IMR-90 (cell line): ENCODE results near the gene GNAS. TPM values are rescaled to one million over a fixed set of nuclear protein-coding genes. Genes with fewer than 3 reads are reported as not detected.

Source experiments
- ATAC-seq: fragments of 200-7000 bp; cut with Tn5 transposase; 2 replicates; pipeline ENCODE4 v1.9.1; 2020; ENCODE audit warnings: low read depth, mild to moderate bottlenecking, moderate library complexity
- BruUV-seq: library from RNA; stranded (reverse); fragments of 400-500 nt; replicated peaks from 2 replicates; lab custom pipeline; 2021; lab: Mats Ljungman, UMichigan
- CTCF ChIA-PET: fragments of 300-600 bp; formaldehyde crosslinking; extraction: SDS; loops from one replicate; lab custom pipeline; 2021; ENCODE audit warnings: antibody characterized with exemption; lab: Yijun Ruan, JAX
- POLR2A ChIA-PET: fragments of 300-600 bp; sonication (Branson Sonifier 250); formaldehyde crosslinking; loops from one replicate; lab custom pipeline; 2022; ENCODE audit warnings: antibody characterized with exemption; ENCODE audit not compliant: unreplicated experiment; lab: Charles Lee
- DNase-seq: peaks from one replicate; pipeline ENCODE4 v3.0.0; 2013
- H2AFZ ChIP-seq: replicated peaks from 2 replicates; pipeline ENCODE3; 2013; ENCODE audit warnings: low read length, mild to moderate bottlenecking; ENCODE audit not compliant: poor library complexity
- H2AK5ac ChIP-seq: 2 replicates; pipeline ENCODE4 v1.6.1; 2013; ENCODE audit warnings: low read depth, low read length, inconsistent platforms
- H2AK9ac ChIP-seq: replicated peaks from 2 replicates; pipeline ENCODE3; 2013; ENCODE audit warnings: mild to moderate bottlenecking, low read depth, low read length, moderate library complexity; ENCODE audit not compliant: poor library complexity
- H2BK120ac ChIP-seq: 2 replicates; pipeline ENCODE4 v1.6.1; 2013; ENCODE audit warnings: low read depth, low read length, inconsistent platforms
- H2BK15ac ChIP-seq: 3 replicates; pipeline ENCODE4 v1.6.1; 2013; ENCODE audit warnings: low read depth, low read length, inconsistent platforms
- H2BK20ac ChIP-seq: 2 replicates; pipeline ENCODE4 v1.6.1; 2013; ENCODE audit warnings: low read depth, mild to moderate bottlenecking, inconsistent platforms, low read length, moderate library complexity
- H2BK5ac ChIP-seq: 2 replicates; pipeline ENCODE4 v1.6.1; 2013; ENCODE audit warnings: mild to moderate bottlenecking, low read depth, low read length, inconsistent platforms; ENCODE audit not compliant: poor library complexity, severe bottlenecking
- H3K14ac ChIP-seq: replicated peaks from 2 replicates; pipeline ENCODE4 v1.6.1; 2013; ENCODE audit warnings: low read depth, low read length, inconsistent platforms
- H3K18ac ChIP-seq: 2 replicates; pipeline ENCODE4 v1.6.1; 2013; ENCODE audit warnings: low read depth, low read length, control low read depth
- H3K23ac ChIP-seq: 2 replicates; pipeline ENCODE4 v1.6.1; 2013; ENCODE audit warnings: low read depth, low read length, inconsistent platforms
- H3K27ac ChIP-seq: 2 replicates; pipeline ENCODE4 v1.5.1; 2013; ENCODE audit warnings: mild to moderate bottlenecking, control low read depth, low read length; ENCODE audit not compliant: insufficient read depth
- H3K27me3 ChIP-seq: 2 replicates; pipeline ENCODE4 v1.6.1; 2013; ENCODE audit warnings: low read length; ENCODE audit not compliant: control insufficient read depth, insufficient read depth
- H3K36me3 ChIP-seq: 2 replicates; pipeline ENCODE4 v1.6.1; 2013; ENCODE audit warnings: low read length, mixed read lengths; ENCODE audit not compliant: control insufficient read depth, insufficient read depth
- H3K4ac ChIP-seq: 2 replicates; pipeline ENCODE4 v1.6.1; 2013; ENCODE audit warnings: low read depth, low read length, inconsistent platforms
- H3K4me1 ChIP-seq: 2 replicates; pipeline ENCODE4 v1.6.1; 2013; ENCODE audit warnings: low read length, mixed read lengths; ENCODE audit not compliant: control insufficient read depth, insufficient read depth
- H3K4me2 ChIP-seq: 2 replicates; pipeline ENCODE4 v1.6.1; 2013; ENCODE audit warnings: low read depth, mild to moderate bottlenecking, control low read depth, low read length, moderate library complexity
- H3K4me3 ChIP-seq: 2 replicates; pipeline ENCODE4 v1.5.1; 2013; ENCODE audit warnings: low read depth, mild to moderate bottlenecking, control low read depth, low read length, moderate library complexity; ENCODE audit not compliant: insufficient read depth
- H3K56ac ChIP-seq: 2 replicates; pipeline ENCODE4 v1.6.1; 2013; ENCODE audit warnings: low read length, inconsistent platforms; ENCODE audit not compliant: insufficient read depth; ENCODE audit errors: extremely low read depth
- H3K79me1 ChIP-seq, 2 experiments: 2 replicates each; pipeline ENCODE4 v1.6.1; 2013; ENCODE audit warnings: low read length in 2 of 2, inconsistent platforms in 1 of 2, low read depth in 1 of 2
- H3K9ac ChIP-seq: 2 replicates; pipeline ENCODE4 v1.6.1; 2013; ENCODE audit warnings: low read depth, low read length, control low read depth
- H3K9me1 ChIP-seq: 2 replicates; pipeline ENCODE4 v1.6.1; 2013; ENCODE audit warnings: low read length, inconsistent platforms; ENCODE audit not compliant: insufficient read depth
- H3K9me3 ChIP-seq: 2 replicates; pipeline ENCODE4 v1.6.1; 2013; ENCODE audit warnings: low read length; ENCODE audit not compliant: control insufficient read depth, insufficient read depth
- H4K20me1 ChIP-seq: 2 replicates; pipeline ENCODE4 v1.6.1; 2013; ENCODE audit warnings: low read length, inconsistent platforms; ENCODE audit not compliant: insufficient read depth
- H4K5ac ChIP-seq: 2 replicates; pipeline ENCODE4 v1.6.1; 2013; ENCODE audit warnings: mild to moderate bottlenecking, low read depth, low read length, control low read depth
- H4K8ac ChIP-seq, 2 experiments: 2 replicates each; pipeline ENCODE4 v1.6.1; 2013; ENCODE audit warnings: low read depth in 2 of 2, low read length in 2 of 2, control low read depth in 1 of 2, inconsistent platforms in 1 of 2
- H4K91ac ChIP-seq: 2 replicates; pipeline ENCODE4 v1.6.1; 2013; ENCODE audit warnings: low read depth, low read length, inconsistent platforms; ENCODE audit not compliant: insufficient read depth
- BHLHE40 ChIP-seq: fragments of 150-350 bp; IDR thresholded peaks from 2 replicates; pipeline ENCODE4 v1.6.1; 2016; ENCODE audit warnings: mild to moderate bottlenecking, low read depth, low read length
- CEBPB ChIP-seq: IDR thresholded peaks from 2 replicates; pipeline ENCODE4 v1.6.1; 2012; ENCODE audit warnings: low read depth, low read length, improper control_type of control experiment
- CHD1 ChIP-seq: IDR thresholded peaks from 2 replicates; pipeline ENCODE4 v1.6.1; 2012; ENCODE audit warnings: low read depth, low read length, improper control_type of control experiment
- CTCF ChIP-seq: conservative IDR thresholded peaks from 2 replicates; pipeline ENCODE4 v1.5.1; 2012; ENCODE audit warnings: mild to moderate bottlenecking, low read depth, low read length, improper control_type of control experiment
- ELK1 ChIP-seq: fragments of 150-350 bp; IDR thresholded peaks from 2 replicates; pipeline ENCODE4 v1.6.1; 2016; ENCODE audit warnings: low read depth, mild to moderate bottlenecking, low read length, moderate library complexity, borderline replicate concordance
- MAFK ChIP-seq: IDR thresholded peaks from 2 replicates; pipeline ENCODE4 v1.6.1; 2012; ENCODE audit warnings: low read depth, low read length, improper control_type of control experiment
- MAZ ChIP-seq: IDR thresholded peaks from 2 replicates; pipeline ENCODE4 v1.6.1; 2012; ENCODE audit warnings: low read depth, mild to moderate bottlenecking, low read length, improper control_type of control experiment, moderate library complexity, borderline replicate concordance
- MXI1 ChIP-seq: IDR thresholded peaks from 2 replicates; pipeline ENCODE4 v1.6.1; 2012; ENCODE audit warnings: low read depth, mild to moderate bottlenecking, low read length, moderate library complexity, borderline replicate concordance
- RAD21 ChIP-seq: IDR thresholded peaks from 2 replicates; pipeline ENCODE4 v1.6.1; 2012; ENCODE audit warnings: low read length, improper control_type of control experiment
- RCOR1 ChIP-seq: IDR thresholded peaks from 2 replicates; pipeline ENCODE4 v1.6.1; 2012; ENCODE audit warnings: mild to moderate bottlenecking, low read length, improper control_type of control experiment; ENCODE audit not compliant: insufficient replicate concordance
- RFX5 ChIP-seq: IDR thresholded peaks from 2 replicates; pipeline ENCODE4 v1.8.0; 2012; ENCODE audit warnings: low read depth, mild to moderate bottlenecking, low read length, moderate library complexity
- SMC3 ChIP-seq: fragments of 150-350 bp; IDR thresholded peaks from 2 replicates; pipeline ENCODE4 v1.6.1; 2016; ENCODE audit warnings: low read depth, mild to moderate bottlenecking, antibody characterized with exemption, low read length, moderate library complexity
- USF2 ChIP-seq: fragments of 150-350 bp; IDR thresholded peaks from 2 replicates; pipeline ENCODE4 v1.6.1; 2017; ENCODE audit warnings: mild to moderate bottlenecking, antibody characterized with exemption, low read length, low read depth
- WGBS, 2 experiments: methylation state at CpG; one replicate each; pipeline versions ENCODE4 v1.1.5 to v1.1.7; 2013; ENCODE audit warnings: missing lambda C conversion rate in 2 of 2; ENCODE audit not compliant: insufficient read length in 1 of 2; ENCODE audit errors: extremely low coverage in 2 of 2; 5-methylcytosine and 5-hydroxymethylcytosine counted together
- dilution Hi-C: fragments of 300-500 bp; cut with HindIII; formaldehyde crosslinking; loops from one replicate; pipeline ENCODE4 v1.14.3; 2018; ENCODE audit warnings: low sequenced_read_pairs; ENCODE audit not compliant: unreplicated experiment
- in situ Hi-C: fragments of 300-500 bp; cut with MboI; formaldehyde crosslinking; loops from 3 replicates; pipeline ENCODE4 v1.14.3; 2019; ENCODE audit warnings: low sequenced_read_pairs, inconsistent platforms, mixed read lengths
- intact Hi-C: fragments of 100-400 bp; cut with micrococcal nuclease; formaldehyde crosslinking; loops from 2 replicates; pipeline ENCODE4 v1.10.0; 2022
- polyA plus RNA-seq, 3 experiments: library from polyadenylated mRNA; depleted of rRNA; stranded (reverse); fragments of >200 nt; gene quantifications; 2 replicates each; pipeline ENCODE4 v1.2.3, GENCODE V29; 2012; ENCODE audit warnings: low replicate concordance in 1 of 3
- total RNA-seq: library from RNA; depleted of rRNA; stranded (reverse); fragments of >200 nt; gene quantifications from 2 replicates; pipeline ENCODE4 v1.2.3, GENCODE V29; 2012

The GNAS gene
- total and polyA plus RNA-seq, 2 of the 4 experiments (the other 2 are of a cell fraction): 397 to 1,356 TPM

- ATAC-seq (no peak; the same call in 1 of the 2 replicates), DNase-seq (no peak)
- Histone ChIP-seq H3K9ac (no peak overlapping the region), H3K36me3 (no peaks in the 10 kb centered on the region), H3K4me3 (peak overlapping the region; percentile 88), H3K23ac (no peak overlapping the region), H3K9me3 (no peaks in the 10 kb centered on the region), H3K79me1 (peaks cover 0 to 17% of the 10 kb centered on the region in 2 experiments; a peak in 3 of 4 replicates), H3K9me1 (0 out of 2 replicates have a peak, but pooled peaks cover 2% of the 10 kb centered on the region), H4K20me1 (no peaks in the 10 kb centered on the region; the same call in 1 of the 2 replicates), H4K5ac (peak overlapping the region; percentile 91), H4K91ac (no peak overlapping the region; the same call in 1 of the 2 replicates), H3K18ac (no peak overlapping the region), H3K4me1 (peaks cover 2% of the 10 kb centered on the region; the same call in 1 of the 2 replicates), H2BK120ac (no peak overlapping the region), H2AK9ac (no peak overlapping the region), H2BK20ac (no peak overlapping the region), H2AFZ (peak overlapping the region; percentile 89), H2BK5ac (no peak overlapping the region), H3K14ac (no peak overlapping the region), H2BK15ac (no peak overlapping the region), H2AK5ac (no peak overlapping the region), H3K4ac (no peak overlapping the region), H3K56ac (no peak overlapping the region), H3K27ac (no peak overlapping the region), H4K8ac (peak overlapping the region; percentile 75 to 86), H3K4me2 (peak overlapping the region; percentile 78), H3K27me3 (peaks cover 38% of the 10 kb centered on the region)
- no TSS peak for BruUV-seq
- in situ Hi-C loops (loop anchor here (10.0 kb wide), 2 partner anchors 377 to 627 kb away; partner anchors contain the start of gene ANKRD60), intact Hi-C loops (loop anchor here (5.0 kb wide), 1 partner anchor 159 kb away; the partner anchor contains the start of gene NPEPL1), dilution Hi-C loops (no loop called here)
- CTCF ChIA-PET: interaction anchor here (1.3 kb wide), 1 partner anchor 15 kb away, joined by 5 read pairs; no protein-coding TSS in a partner anchor
- WGBS, 2 experiments: 66% methylated on average over 9 of the region's 41 CpGs; no CpG with 5 or more reads in 1 of the 2 experiments
- POLR2A ChIA-PET: no interaction called here
- no peak for TF ChIP-seq SMC3
- TF ChIP-seq CHD1: no peak
- no peak for TF ChIP-seq MAFK
- no peak for TF ChIP-seq RCOR1
- TF ChIP-seq RFX5: no peak
- TF ChIP-seq CTCF: no peak
- no peak for TF ChIP-seq ELK1
- TF ChIP-seq CEBPB: no peak
- TF ChIP-seq MXI1: no peak
- TF ChIP-seq BHLHE40: no peak
- TF ChIP-seq RAD21: no peak
- TF ChIP-seq USF2: no peak
- no peak for TF ChIP-seq MAZ
Observed at GRCh38 chr20:58851221-58851968, 1.1 kb upstream of the GNAS start.
